LNCaP clone FGC (cell line): ENCODE measurements around the gene C22orf23.
"Not testable (repeated sequence)": the region's sequence is repeated elsewhere in the genome, so short reads cannot be mapped to it uniquely, and the experiment has no call there.

Experiments used
- DNase-seq: peaks from one replicate; pipeline ENCODE4 v3.0.0-alpha.2; 2011; ENCODE audit warnings: low read depth
- H3K4me3 ChIP-seq: 2 replicates; pipeline ENCODE4 v1.5.1; 2011; ENCODE audit warnings: mild to moderate bottlenecking, low read depth, low read length, control low read depth
- CTCF ChIP-seq: IDR thresholded peaks from 2 replicates; pipeline ENCODE4 v1.5.1; 2012; ENCODE audit warnings: mild to moderate bottlenecking; ENCODE audit not compliant: control insufficient read depth, insufficient read depth; ENCODE audit errors: extremely low read depth

Gene C22orf23

GRCh38 chr22:37954686-37955085 lies 1.3 kb upstream of the C22orf23 start:
- DNase-seq = no peak
- peak overlapping the region; percentile 99 for H3K4me3 ChIP-seq
- TF ChIP-seq CTCF = no peak

GRCh38 chr22:37953062-37953436 lies 352 bp downstream of the C22orf23 start:
- no peak for TF ChIP-seq CTCF
- DNase-seq = no peak
- peak overlapping the region; percentile 99 for H3K4me3 ChIP-seq

DNA sequence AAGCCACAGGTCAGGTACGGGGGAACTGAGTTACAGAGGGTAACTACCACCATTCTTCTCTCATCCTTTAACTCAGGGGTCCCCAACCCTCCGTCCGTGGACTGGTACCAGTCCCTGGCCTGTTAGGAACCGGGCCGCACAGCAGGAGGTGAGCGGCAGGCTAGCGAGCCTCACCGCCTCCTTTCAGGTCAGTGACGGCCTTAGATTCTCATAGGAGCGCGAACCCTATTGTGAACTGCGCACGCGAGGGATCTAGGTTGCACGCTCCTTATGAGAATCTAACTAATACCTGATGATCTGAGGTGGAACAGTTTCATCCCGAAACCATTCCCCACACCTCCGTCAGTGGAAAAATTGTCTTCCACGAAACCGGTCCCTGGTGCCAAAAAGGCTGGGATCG lies 772 bp downstream of the C22orf23 start:
- DNase-seq = not testable (repeated sequence)
- H3K4me3 ChIP-seq = peak overlapping the region; percentile 99

DNA sequence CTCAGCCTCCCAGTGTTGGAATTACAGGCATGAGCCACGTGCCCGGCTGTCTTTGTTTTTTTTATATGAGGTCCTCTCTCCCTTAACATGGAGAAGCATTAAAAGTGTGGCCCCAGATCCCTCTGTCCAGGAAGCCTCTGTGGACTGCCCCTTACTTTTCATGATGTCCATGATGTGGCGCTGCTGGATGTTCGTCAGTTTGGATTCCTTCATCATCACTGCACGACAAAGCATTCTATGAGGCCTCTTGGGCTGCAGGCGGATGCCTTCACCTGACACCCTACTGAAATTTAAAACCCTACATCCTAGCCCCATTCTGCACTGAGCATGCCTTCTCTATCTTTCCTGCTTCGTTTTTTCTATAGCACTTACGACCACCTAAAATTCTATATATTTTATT lies 2.1 kb downstream of the C22orf23 start:
- DNase-seq = no peak
- H3K4me3 ChIP-seq = no peak overlapping the region
- TF ChIP-seq CTCF = no peak

GRCh38 chr22:37947142-37947795 lies 6.1 kb downstream of the C22orf23 start:
- not testable (repeated sequence) for DNase-seq, H3K4me3 ChIP-seq

DNA sequence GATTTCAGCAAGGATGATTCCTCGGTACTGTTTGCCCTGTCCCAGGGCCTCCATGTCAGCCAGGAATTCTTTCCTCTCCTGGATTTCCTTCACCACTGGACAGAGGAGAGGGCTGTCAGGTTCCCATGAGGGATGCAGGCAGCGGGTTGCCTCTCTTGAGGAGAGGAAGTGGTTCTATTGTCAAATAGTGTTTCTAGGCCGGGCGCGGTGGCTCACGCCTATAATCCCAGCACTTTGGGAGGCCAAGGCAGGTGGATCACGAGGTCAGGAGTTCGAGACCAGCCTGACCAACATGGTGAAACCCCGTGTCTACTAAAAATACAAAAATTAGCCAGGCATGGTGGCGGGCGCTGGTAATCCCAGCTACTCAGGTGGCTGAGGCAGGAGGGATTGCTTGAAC lies 9.0 kb downstream of the C22orf23 start:
- not testable (repeated sequence) for H3K4me3 ChIP-seq, DNase-seq

DNA sequence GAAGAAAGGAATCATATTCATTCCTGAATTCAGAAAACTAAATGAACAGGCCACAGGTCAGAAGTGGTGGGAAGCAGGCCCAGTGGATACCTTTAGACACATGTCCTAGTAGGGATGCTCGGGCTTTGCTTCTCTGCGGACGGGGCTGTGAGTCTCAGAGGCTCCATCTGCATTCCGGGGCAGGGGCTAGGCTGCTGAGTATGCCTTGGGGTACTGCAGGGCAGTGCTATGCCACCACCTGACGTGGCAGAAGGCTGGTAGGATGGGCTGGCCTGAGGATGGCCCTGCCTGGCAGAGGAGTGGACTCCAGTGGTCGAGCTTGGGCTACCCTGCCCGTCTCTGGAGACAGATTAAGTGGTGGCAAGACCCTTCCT lies 9.6 kb downstream of the C22orf23 start:
- DNase-seq = no peak
- TF ChIP-seq CTCF = no peak
- no peak overlapping the region for H3K4me3 ChIP-seq

DNA sequence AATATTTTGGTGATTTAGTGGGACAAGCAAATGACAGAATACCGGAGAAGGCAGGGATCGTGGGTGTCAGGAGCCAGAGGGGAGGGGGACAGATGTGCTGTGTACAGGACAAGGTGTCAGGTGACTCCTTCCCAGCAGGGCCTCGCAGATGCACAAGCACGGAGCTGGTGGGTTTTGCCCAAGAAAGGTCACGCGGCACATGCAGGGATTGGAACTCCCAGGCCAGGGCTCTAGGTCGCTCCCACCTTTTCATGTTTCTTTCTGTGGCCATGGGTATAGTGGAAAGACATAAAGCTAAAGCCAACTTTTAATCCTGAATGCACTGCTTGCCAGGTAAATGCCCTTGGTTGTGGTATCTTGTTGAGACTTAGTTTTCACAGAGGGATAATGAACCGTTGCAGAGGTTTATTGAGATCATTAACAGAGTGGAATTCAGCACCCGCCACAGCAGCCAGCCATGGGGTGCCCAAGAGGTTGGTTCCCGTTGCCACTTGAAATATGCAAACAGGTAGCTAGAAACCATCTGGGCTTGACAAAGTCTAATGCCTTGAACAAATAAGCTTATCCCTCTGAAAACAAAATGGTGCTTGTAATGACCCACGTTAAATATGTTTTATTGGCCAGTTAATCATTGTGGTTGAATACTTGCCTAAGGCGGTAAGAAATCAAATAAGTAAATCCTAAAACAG lies 10.1 kb downstream of the C22orf23 start:
- TF ChIP-seq CTCF = no peak
- H3K4me3 ChIP-seq = no peak overlapping the region
- peak; percentile 81 for DNase-seq
